IPS DF 4.7 (cell line): Measurements from ENCODE around the gene NT5DC4.

Experiments
- DNase-seq: peaks from one replicate; pipeline ENCODE4 v3.0.0-alpha.2; 2013; ENCODE audit warnings: low spot score; ENCODE audit errors: extremely low read depth

NT5DC4 gene

GRCh38 chr2:112720785-112721184 lies at the start of gene NT5DC4:
TSS of gene NT5DC4 (plus strand) at chr2:112721020. CDS start at chr2:112721080, 60 bp downstream.
- DNase-seq, result no peak

DNA sequence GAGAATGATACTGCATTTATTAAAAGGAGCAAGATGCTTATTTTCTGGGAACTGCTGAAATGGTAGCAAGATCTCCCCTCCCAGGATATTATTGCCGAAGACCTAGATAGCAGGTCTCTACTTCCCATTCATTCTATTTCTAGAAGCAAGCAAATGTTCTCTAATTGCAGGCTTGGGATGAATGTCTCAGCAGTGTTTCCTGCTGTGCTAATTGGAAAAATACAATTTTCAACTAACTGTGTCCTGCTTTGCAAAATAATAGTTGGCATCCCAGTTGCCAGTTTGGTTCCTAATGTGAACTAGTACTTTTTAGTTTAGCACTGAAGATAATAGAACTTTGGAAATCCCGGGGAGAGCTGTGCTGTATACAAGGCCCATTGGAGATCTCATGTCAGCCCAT lies 49.0 kb upstream of the NT5DC4 start:
- DNase-seq, result no peak

GRCh38 chr2:112673008-112673407 lies 47.8 kb upstream of the NT5DC4 start:
- DNase-seq, result no peak

- DNase-seq, result no peak
Observed at GRCh38 chr2:112674229-112674628, 46.6 kb upstream of the NT5DC4 start.

DNA sequence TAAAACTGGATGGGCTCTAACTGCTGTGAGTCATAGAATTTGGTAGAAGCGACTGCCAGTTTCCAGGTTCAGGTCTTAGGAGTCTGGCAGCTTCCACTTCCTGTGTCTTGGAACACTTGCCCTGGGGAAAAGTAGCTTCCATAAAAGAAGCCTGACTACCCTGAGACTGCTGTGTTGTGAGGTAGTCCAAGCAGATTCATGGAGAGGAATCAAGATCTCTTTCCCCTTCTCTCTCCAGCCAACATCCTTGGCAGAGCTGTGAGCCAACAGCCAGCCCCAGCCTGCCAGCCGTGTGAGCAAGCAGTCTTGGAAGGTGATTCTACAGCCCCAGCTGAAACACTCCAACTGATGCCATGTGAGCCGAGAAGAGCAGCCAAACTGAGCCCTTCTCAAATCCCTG lies 41.3 kb upstream of the NT5DC4 start:
- DNase-seq, result no peak

DNA sequence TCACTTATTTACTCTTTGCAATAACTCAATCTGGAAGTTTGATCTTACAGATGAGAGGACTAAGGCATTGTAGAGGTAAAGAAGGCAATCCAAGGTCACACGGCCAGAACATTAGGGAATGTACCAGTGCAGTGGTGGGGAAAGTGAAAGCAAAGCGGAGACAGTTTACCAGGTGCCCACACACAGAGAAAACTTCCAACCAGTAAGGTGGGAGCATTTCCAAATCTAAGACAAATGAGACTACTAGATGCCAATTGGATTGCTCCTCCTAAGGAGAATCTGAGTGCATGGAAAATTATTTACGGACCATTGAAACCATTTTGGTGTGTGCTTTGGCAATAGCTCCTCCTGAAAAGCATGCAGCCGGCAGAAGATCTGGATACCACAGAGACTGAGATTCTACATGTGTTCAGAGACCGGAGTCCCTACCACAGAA lies 40.1 kb upstream of the NT5DC4 start:
- no peak for DNase-seq

GRCh38 chr2:112682101-112682500 lies 38.7 kb upstream of the NT5DC4 start:
- no peak for DNase-seq

DNA sequence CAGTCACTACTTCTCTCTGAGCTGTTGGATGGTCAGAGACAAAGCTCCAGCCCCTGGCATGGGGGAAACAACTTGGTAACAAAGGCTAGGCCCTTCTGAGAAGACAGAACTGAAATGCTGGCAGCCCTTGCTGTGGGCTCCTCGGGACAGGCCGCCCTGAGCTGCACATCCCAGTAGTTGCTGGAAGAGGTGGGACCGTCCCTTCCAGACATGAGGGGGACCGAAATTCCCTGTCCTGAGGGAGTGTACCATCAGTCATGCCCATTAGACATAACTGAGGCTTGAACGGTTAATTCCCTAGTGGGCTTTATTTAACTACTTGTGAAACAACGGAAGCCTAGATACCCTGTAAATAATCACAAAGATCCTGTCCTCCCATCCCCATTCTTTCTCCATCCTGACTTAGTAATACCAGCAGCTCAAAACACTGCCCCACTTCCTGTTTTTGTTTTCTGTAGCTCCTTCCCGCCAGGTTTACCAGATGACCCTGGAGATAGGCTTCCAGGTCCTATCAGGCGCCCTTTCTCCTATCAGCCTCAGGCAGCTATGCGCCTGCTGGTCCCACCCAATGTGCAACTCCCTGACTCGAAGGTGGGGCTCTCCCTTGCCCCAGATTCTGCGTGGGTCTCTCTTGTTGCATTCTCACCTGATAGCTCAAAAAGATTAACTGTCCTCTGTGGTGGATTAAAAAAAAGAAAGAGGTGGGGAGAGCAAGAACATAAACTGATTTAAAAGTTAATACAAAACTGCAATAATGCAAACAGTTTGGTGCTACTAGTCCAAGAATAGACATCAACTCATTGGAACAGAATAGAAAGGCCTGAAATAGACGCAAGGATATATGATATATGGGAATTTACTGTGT lies 37.0 kb upstream of the NT5DC4 start:
- DNase-seq, result peak; percentile 7

DNA sequence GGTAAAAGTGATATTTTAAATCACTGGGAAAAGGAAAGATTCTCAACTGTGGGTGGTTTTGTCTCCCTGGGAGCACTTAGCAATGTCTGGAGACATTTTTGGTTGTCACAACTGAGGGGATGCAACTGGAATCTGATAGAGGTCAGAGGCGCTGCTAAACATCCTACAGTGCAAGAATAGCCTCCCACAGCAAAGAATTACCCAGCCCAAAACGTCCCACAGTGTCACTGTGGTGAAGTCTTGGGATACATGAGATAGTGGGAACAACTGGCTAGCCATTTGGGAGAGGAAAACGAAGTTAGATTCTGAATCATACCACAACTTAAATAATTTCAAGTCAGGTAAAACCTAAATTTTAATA lies 36.4 kb upstream of the NT5DC4 start:
- no peak for DNase-seq

DNA sequence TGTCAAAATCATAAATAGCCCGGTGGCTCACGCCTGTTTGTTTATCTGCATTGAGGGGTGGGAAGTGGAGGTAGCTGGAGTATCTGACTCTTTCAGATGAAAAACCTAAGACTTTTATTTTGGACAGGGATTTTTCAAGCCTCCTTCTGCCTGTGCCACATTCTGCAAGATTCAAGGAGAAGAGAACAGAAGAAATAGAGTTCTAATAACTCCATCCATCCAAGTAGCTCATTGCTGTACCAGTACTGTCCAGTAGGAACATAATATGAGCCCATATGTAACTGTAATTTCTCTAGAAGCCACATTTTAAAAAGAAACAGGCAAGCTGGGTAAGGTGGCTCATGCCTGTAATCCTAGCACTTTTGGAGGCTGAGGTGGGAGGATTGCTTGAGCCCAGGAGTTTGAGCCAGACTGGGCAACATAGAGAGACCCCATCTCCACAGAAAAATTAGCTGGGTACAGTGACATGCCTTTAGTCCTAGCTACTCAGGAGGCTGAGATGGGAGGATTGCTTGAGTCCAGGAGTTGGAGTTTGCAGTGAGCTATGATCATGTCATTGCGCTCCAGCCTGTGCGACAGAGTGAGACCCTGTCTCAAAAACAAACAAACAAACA lies 35.4 kb upstream of the NT5DC4 start:
- DNase-seq, result no peak

DNA sequence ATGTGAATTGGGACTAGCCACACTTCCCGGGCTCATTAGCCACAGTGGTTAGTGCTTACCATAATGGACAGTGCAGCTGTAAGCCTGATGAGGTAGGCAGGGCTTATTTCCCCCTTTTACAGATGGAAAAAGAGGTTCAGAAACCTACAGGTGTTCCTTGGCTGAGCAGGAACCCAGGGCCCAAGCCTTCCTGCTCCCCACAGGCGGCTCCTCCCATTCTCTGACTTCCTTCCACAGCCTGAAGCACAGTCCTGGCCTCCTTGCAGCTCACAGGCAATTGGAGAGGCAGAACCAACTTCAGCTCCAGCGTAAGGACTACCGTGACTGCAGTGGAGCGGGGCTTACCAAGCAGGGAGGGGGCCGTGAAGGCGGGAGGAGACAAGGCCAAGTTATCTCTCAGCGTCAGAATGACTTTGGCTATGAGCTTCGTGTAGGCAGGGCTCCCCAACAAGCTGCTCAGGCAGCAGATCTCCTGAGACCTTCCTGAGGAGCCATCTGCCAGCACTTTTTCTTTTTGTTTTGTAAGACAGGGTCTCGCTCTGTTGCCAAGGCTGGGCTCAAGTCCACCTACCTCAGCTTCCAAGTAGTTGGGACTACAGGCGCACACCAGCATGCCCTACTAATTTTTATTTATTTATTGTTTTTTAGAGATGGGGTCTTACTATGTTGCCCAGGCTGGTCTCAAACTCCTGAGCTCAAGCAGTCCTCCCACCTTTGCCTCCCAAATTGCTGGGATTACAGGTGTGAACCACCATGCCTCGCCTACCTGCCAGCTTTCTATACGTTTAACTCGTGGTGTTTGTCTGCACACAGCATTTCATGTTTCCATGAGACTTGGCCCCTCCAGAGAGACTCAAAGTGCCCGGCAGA lies 34.2 kb upstream of the NT5DC4 start:
- DNase-seq, result no peak

DNA sequence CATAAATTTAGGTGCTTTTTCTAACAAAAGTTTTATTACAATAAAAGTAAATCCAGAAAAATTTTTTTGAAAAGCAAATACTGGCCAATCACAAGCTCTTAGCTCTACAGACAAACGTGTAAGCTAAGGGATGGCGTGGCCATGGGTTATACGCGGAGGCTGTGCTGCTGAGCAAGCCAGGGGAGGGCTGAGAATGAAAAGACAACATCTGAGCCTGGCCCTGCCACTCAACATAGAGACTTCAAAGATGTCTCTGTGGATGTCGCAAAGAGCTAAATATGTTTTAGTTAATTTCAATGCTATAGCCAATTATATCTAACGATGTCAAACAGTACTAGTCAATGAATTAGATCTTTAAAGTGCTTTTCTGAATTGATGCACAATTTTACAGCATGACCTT lies 33.3 kb upstream of the NT5DC4 start:
- no peak for DNase-seq

DNA sequence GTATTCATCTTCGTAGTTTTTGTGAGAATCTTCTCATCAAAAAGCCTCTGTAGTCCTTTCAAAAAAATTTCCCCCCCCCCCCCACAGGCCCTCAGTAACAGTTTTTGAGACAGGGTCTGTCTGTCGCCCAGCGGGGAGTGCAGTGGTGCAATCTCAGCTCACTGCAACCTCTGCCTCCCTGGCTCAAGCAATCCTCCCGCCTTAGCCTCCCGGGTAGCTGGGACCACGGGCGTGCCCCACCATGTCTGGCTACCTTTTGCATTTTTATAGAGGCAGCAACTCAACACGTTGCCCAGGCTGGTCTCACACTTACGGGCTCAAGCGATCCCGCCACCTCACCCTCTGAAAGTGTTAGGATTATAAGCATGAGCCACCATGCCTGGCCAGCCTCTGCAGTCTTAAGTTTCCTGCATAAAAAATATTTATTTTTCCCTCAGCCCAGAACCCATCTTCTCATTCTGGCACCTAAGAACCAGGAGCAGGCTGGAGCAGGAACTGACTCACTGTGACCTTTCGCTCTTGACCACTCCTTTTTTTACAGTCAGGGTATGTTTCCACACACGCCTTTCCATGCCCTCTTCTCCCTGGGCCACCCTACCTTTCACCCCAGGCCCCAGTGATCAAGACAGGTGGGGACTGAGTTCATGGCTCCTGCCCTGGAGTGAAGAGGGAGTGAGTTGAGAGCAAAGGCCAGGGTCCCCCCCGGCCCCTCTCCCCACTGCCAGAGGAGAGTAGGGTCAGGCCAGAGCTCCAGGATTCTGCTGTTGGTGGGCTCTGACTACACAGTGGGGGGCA lies 32.5 kb upstream of the NT5DC4 start:
- DNase-seq, result no peak

GRCh38 chr2:112690853-112691401 lies 29.9 kb upstream of the NT5DC4 start:
- DNase-seq, result peak; percentile 7

- DNase-seq, result no peak
Observed at GRCh38 chr2:112691881-112692281, 28.9 kb upstream of the NT5DC4 start.

DNA sequence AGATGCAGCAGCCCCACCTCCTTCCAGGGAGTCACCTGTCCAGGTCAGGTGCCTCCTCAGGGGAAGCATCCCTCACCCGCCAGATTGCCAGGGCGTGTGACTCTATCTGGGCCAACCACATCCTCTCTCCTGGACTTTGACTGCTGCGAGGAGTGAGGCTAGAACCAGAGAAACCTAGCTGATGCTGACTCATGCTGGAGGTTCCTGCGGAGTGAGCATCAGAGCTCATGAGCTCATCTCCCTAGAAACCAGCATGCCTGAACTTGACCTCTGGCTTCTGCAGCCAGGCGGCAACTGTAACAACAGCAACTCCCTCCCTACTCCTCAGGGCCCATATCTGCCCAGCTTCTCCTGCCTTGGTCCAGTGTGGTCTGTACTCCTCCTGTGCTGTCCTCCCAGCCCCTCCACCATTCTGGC lies 28.3 kb upstream of the NT5DC4 start:
- peak; percentile 19 for DNase-seq

DNA sequence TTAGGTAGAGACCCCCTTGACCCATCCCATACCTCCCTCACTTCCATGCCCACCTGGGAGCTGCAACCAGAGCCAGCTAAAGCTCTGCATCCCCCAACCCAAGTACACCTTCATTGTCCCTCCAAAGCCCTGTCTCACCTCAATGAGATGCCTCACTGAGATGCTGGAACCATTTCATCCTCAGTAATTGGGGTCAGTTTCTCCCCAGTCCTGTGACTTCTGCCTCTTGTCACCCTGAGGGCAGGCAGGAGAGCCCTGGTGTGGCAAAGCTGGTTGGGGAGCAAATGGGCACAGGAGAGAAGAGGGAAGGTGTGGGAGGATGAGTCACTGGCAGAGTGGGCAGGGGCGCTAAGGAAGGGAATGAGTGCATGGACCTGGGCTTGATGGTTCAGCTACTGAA lies 27.9 kb upstream of the NT5DC4 start:
- DNase-seq, result no peak

DNA sequence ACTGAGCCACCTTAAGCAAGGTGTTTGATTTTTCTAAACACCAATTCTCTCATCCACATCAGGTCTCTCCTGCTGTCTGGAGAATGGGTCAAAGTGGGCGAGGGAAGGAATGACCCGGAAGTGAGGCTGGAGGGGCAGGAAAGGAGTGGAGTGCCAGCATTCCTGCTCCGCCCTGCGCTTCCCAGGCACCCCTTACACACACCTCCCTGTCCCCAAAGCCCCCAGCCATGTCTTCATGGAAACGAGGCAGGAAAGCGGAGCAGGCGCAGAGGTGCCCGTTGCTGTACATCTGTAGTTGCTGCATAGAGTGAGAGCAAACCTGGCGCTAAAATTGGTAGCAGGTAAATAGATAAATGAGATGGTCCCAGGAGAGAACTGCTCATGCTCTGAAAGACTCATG lies 27.2 kb upstream of the NT5DC4 start:
- no peak for DNase-seq

GRCh38 chr2:112694182-112694581 lies 26.6 kb upstream of the NT5DC4 start:
- no peak for DNase-seq

GRCh38 chr2:112698834-112699515 lies 21.8 kb upstream of the NT5DC4 start:
- DNase-seq, result no peak
